Choroid plexus epithelial cell (primary cell): ENCODE results near the gene CD300LG.
A peak's percentile ranks its signal among the peaks of the same experiment; 100 is the strongest.

Source experiments
- DNase-seq: peaks from one replicate; pipeline ENCODE4 v3.0.0-alpha.2; 2010; ENCODE audit warnings: low read depth
- H3K4me3 ChIP-seq: 2 replicates; pipeline ENCODE4 v1.5.1; 2011; ENCODE audit warnings: low read depth, mild to moderate bottlenecking, control low read depth, low read length, moderate library complexity
- TF ChIP-seq, protein P1 (sequence below): conservative IDR thresholded peaks from 2 replicates; pipeline ENCODE4 v1.5.1; 2011; ENCODE audit warnings: low read depth, mild to moderate bottlenecking, control low read depth, inconsistent platforms, low read length, moderate library complexity

The CD300LG gene

DNA sequence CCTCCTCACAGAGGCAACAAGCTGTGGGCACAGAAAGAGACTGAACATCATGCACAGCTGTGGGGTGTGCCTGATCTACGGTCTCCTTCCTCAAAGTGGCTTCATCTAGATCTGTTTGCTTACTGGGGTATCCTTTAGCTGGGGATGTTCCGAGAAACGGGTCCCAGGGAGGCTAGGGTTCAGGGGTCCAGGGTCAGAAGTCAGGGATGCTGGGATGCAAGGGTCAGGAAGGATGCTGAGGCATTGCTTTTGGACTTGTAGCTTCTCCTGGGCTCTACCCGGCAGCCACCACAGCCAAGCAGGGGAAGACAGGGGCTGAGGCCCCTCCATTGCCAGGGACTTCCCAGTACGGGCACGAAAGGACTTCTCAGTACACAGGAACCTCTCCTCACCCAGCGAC lies 6.6 kb downstream of the CD300LG start:
- DNase-seq, result no peak
- no peak overlapping the region for H3K4me3 ChIP-seq
- TF ChIP-seq, protein P1, sequence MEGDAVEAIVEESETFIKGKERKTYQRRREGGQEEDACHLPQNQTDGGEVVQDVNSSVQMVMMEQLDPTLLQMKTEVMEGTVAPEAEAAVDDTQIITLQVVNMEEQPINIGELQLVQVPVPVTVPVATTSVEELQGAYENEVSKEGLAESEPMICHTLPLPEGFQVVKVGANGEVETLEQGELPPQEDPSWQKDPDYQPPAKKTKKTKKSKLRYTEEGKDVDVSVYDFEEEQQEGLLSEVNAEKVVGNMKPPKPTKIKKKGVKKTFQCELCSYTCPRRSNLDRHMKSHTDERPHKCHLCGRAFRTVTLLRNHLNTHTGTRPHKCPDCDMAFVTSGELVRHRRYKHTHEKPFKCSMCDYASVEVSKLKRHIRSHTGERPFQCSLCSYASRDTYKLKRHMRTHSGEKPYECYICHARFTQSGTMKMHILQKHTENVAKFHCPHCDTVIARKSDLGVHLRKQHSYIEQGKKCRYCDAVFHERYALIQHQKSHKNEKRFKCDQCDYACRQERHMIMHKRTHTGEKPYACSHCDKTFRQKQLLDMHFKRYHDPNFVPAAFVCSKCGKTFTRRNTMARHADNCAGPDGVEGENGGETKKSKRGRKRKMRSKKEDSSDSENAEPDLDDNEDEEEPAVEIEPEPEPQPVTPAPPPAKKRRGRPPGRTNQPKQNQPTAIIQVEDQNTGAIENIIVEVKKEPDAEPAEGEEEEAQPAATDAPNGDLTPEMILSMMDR, result no peak

DNA sequence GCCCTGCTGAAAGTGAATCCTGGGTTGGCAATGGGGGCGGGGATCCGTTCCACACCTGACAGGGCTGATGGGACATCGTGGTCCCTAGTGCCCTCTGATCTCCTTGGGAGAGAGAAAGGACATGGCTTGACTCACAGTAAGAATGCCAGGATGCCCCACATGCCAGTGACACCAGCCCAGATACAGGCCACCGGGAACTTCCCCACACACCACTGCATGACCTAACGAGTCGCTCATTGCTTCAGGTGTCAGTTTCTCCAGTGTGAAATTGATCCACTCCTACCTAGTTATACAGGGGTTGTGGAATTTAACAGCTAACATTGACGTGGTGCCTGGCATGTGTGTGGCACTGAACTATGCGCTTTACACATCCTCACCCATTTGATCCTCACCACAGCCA lies 7.5 kb downstream of the CD300LG start:
- DNase-seq, result no peak
- TF ChIP-seq, protein P1, result no peak
- no peak overlapping the region for H3K4me3 ChIP-seq

DNA sequence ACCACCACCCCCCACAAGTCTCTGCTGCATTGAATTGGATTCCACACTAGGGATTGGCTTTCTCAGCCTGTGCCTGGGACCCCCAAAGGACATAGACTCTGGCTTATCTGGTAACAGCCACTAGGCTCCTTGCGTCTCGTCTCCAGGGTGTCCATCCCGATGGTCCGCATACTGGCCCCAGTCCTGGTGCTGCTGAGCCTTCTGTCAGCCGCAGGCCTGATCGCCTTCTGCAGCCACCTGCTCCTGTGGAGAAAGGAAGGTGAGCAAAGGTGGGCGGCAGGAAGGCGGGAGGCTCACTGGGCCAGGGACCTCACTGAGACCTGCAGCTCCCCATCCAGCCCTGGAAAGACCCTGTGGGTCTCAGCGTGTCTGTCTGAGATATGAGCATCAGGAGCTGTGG lies 8.1 kb downstream of the CD300LG start:
- no peak overlapping the region for H3K4me3 ChIP-seq
- TF ChIP-seq, protein P1, result no peak
- DNase-seq, result no peak

DNA sequence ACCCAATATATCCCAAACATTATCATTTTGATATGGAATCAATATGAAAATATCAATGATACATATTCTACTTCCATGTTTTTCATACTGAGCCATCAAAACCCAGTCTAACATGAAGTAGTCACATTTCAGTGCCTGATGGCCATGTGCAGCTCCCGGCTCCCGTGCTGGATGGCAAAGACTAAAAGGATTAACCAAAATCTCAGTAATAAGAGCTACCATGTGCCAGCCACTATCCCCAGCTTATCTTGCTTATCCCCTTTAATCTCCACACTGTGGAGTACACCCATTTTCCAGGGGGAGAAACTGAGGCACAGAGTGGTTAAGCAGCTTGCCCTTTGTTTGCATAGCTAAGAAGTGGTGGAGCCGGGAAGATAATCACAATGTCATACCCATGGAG lies 9.2 kb downstream of the CD300LG start:
- TF ChIP-seq, protein P1, result no peak
- no peak for DNase-seq
- H3K4me3 ChIP-seq, result no peak overlapping the region

DNA sequence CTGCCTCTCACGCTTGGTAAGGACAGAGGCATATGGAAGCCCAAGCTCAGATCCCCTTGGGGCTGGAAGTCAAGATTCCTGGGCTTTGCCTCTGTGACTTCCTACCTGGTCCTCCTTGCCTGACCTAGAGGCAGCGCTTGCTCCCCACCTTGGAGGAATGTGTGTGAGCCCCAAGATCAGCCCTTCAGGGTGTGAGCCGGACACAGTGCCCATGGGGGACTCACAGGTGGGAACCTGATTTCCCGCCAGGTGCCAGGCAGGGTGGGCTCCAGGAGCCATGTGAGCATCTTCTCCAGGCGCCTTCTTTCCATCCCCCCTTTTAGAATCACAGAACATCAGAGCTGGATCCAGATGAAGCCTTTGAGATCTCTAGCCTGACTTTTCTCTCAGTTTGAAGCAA lies 10.2 kb downstream of the CD300LG start:
- no peak for DNase-seq
- no peak overlapping the region for H3K4me3 ChIP-seq
- TF ChIP-seq, protein P1, result no peak

DNA sequence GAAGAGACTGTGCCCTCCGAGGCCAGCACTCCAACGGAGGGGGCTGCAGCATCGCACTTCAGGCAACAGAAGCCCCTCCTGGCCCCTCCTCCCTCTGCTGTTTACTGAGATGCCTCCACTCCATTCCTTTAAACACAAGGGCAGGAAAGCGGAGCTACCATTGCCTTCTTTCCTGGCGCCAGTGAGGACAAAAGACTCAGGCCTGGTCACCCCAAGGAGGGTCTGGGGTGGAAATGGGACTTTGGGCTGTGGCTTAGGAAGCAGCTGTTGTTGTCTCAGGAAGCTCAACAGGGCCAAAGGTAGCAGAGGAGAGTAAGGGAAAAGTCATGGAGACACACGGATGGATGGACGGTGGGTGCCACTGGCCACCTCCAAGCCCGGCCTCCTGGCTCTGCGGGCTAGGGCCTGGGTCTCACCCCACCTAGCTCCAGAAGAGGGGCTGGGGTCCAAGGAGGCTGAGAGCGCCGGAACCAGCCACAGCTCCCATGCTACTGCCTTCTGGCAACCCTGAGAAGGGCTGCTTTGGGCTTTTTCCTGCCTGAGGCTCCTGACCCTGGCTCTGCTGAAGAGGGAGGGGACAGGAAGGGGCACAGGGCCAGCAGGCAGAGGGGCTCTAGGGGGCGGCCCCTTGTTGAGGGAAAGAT lies 11.1 kb downstream of the CD300LG start:
- no peak for DNase-seq
- TF ChIP-seq, protein P1, result no peak
- no peak overlapping the region for H3K4me3 ChIP-seq

DNA sequence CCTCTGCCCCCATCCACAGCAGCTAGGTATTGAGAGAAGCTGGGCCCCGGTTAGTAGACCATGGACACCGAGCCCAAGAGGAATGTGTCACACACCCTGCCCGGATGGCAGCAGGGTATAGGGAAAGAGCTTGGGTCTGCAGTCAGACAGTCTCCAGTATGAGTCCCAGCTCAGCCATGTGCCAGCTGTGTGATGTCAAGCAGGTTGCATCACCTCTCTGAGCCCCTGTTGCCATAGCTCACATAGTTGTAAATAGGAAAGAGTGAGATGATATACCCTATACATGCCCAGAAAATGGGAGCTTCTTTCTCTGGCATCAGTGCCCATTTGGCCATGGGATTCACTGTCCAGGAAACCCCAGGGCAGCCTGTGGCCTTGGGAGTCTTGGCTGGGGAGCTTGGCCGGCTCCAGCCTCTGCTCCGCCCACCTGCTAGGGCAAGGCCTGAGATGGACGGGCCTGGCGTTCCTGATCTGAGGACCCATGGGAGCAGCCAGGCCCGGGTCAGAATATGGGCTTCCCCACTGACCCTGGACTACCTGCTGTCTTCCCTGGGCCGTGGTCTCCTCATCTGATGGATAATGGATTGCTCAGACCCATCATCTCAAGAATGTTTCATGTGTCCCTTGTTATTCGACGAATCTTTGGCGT lies 13.2 kb downstream of the CD300LG start:
- TF ChIP-seq, protein P1, result no peak
- DNase-seq, result peak; percentile 16
- no peak overlapping the region for H3K4me3 ChIP-seq
